Adrenal gland (tissue), 12 donors: Measurements from ENCODE around the gene ELOVL6. TPM values are rescaled to one million over a fixed set of nuclear protein-coding genes. Genes with fewer than 3 reads are reported as not detected.

ENCODE experiments used
- DNase-seq, 7 donors: peaks; one replicate each; pipeline ENCODE4 v3.0.0-alpha.2; 2019 to 2020
- H3K27ac ChIP-seq, 5 donors: fragments of 200-600 bp; sonication (generic) in 4 of 5; 1 replicate in 3 of 5; 2 replicates in 2 of 5; pipeline versions ENCODE4 v1.5.1 to v1.8.0; 2016 to 2020; ENCODE audit warnings: mild to moderate bottlenecking in 1 of 5
- H3K27me3 ChIP-seq: fragments of 200-600 bp; 2 replicates; pipeline ENCODE4 v1.8.0; 2021
- H3K36me3 ChIP-seq, 2 donors: fragments of 200-600 bp; replicated peaks in 1 of 2; 1 replicate in 1 of 2; 2 replicates in 1 of 2; pipeline versions ENCODE4 v1.5.1 to v1.8.0; 2018 to 2022
- H3K4me1 ChIP-seq, 2 donors: fragments of 200-600 bp; replicated peaks in 1 of 2; 1 replicate in 1 of 2; 2 replicates in 1 of 2; pipeline versions ENCODE4 v1.5.1 to v1.8.0; 2018 to 2021
- H3K4me3 ChIP-seq, 4 donors: fragments of 200-600 bp; sonication (generic) in 3 of 4; one replicate each; pipeline ENCODE4 v1.5.1; 2016 to 2018
- H3K9me3 ChIP-seq, 3 donors: fragments of 200-600 bp; sonication (generic) in 1 of 3; replicated peaks in 1 of 3; 1 replicate in 2 of 3; 2 replicates in 1 of 3; pipeline versions ENCODE4 v1.5.1 to v1.8.0; 2016 to 2021
- POLR2A ChIP-seq, 2 donors: fragments of 450-650 bp; IDR thresholded peaks; one replicate each; pipeline ENCODE4 v1.6.1; 2017; ENCODE audit warnings: antibody characterized with exemption in 2 of 2, mild to moderate bottlenecking in 2 of 2, moderate library complexity in 1 of 2
- WGBS, 4 donors: extraction: QIAGEN DNeasy Blood & Tissue Kit in 2 of 4; methylation state at CpG; one replicate each; pipeline versions ENCODE4 v1.1.5 to v1.1.7; 2013 to 2017; 5-methylcytosine and 5-hydroxymethylcytosine counted together
- intact Hi-C, 2 donors: fragments of 100-400 bp; cut with DNase I; formaldehyde crosslinking; loops; one replicate each; pipeline versions ENCODE4 v1.14.1 to v1.15.0; 2022 to 2023
- polyA plus RNA-seq, 3 donors: library from polyadenylated mRNA; stranded (reverse); fragments of 200-250 nt in 2 of 3; fragments of 350-450 nt in 1 of 3; fragmentation: Illumina TruSeq in 1 of 3; extraction: RNeasy Lipid Tissue Mini Kit (QIAGEN cat#74804) in 1 of 3; gene quantifications; one replicate each; pipeline ENCODE4 v1.2.3, GENCODE V29; 2013 to 2014
- total RNA-seq, 9 donors: library from RNA; depleted of rRNA in 4 of 9; stranded (reverse); fragments of >200 nt in 4 of 9; fragments of 120-200 nt in 1 of 9; fragmentation: NEBNext Ultra II Directional in 1 of 9; extraction: Animal tissue kit (Norgen Biotek cat#: 25700) in 1 of 9; gene quantifications; one replicate each; pipeline versions ENCODE4 v1.1.0 to v1.2.4, GENCODE V29; 2013 to 2023
- TF ChIP-seq, protein P1 (sequence below), 6 experiments: fragments of 450-650 bp in 4 of 6; fragments of 200-600 bp in 2 of 6; sonication (generic) in 1 of 6; IDR thresholded peaks; 1 replicate in 5 of 6; 2 replicates in 1 of 6; pipeline versions ENCODE4 v1.5.1 to v1.8.0; 2016 to 2021; ENCODE audit warnings: antibody characterized with exemption in 6 of 6, mild to moderate bottlenecking in 2 of 6, moderate library complexity in 1 of 6
- donor health status: healthy with polysubstance abuse.
- donor health status: Bipolar disorder and iron deficiency.
- donor health status: DM: yes; HTN: yes; CAD: no.
- donor health status: DM: no; HTN: no; CAD: no.
- donor health status: DM: no; HTN: no; CAD: no.
- donor health status: DM: yes; HTN: yes; CAD: no.

ELOVL6 gene
- total and polyA plus RNA-seq, 12 donors, result 2.8 to 68.2 (median 16.4) TPM

DNA sequence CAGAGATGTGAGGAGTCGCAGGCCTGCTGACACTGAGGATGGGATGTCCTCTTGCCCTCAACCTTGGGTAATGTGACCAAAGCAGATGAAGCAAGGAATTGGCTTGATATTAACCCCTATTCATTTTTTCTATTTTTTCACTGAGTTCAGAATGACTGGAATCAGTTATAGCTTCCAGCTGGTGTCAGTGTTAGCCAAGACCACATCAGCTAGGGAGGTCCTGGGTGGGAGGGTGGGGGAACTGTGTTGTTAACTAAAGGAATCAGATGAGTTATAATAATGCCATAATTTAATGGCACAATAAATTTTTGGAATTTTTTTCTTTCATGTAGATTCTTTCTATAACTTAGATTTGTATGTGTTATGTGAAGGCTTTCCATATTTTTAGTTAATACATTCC is 193.9 kb downstream of the ELOVL6 start:
- no peak for TF ChIP-seq POLR2A (IDR thresholded peaks at IDR 0.05)
- TF ChIP-seq, protein P1, sequence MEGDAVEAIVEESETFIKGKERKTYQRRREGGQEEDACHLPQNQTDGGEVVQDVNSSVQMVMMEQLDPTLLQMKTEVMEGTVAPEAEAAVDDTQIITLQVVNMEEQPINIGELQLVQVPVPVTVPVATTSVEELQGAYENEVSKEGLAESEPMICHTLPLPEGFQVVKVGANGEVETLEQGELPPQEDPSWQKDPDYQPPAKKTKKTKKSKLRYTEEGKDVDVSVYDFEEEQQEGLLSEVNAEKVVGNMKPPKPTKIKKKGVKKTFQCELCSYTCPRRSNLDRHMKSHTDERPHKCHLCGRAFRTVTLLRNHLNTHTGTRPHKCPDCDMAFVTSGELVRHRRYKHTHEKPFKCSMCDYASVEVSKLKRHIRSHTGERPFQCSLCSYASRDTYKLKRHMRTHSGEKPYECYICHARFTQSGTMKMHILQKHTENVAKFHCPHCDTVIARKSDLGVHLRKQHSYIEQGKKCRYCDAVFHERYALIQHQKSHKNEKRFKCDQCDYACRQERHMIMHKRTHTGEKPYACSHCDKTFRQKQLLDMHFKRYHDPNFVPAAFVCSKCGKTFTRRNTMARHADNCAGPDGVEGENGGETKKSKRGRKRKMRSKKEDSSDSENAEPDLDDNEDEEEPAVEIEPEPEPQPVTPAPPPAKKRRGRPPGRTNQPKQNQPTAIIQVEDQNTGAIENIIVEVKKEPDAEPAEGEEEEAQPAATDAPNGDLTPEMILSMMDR (IDR thresholded peaks at IDR 0.05), result no peak
- Histone ChIP-seq H3K4me1 (no peaks in the 10 kb centered on the region), H3K27me3 (peaks cover 2% of the 10 kb centered on the region), H3K36me3 (no peaks in the 10 kb centered on the region), H3K9me3 (no peaks in the 10 kb centered on the region), H3K4me3 (no peak overlapping the region), H3K27ac (no peak overlapping the region)
- intact Hi-C loops, result loop anchor here (2.0 to 10.0 kb wide), 3 partner anchors 210 to 513 kb away; no protein-coding TSS in a partner anchor
- 72 to 96% (median 84%) methylated on average over 1 of the region's 1 CpG for WGBS, 4 donors
- no peak for DNase-seq

DNA sequence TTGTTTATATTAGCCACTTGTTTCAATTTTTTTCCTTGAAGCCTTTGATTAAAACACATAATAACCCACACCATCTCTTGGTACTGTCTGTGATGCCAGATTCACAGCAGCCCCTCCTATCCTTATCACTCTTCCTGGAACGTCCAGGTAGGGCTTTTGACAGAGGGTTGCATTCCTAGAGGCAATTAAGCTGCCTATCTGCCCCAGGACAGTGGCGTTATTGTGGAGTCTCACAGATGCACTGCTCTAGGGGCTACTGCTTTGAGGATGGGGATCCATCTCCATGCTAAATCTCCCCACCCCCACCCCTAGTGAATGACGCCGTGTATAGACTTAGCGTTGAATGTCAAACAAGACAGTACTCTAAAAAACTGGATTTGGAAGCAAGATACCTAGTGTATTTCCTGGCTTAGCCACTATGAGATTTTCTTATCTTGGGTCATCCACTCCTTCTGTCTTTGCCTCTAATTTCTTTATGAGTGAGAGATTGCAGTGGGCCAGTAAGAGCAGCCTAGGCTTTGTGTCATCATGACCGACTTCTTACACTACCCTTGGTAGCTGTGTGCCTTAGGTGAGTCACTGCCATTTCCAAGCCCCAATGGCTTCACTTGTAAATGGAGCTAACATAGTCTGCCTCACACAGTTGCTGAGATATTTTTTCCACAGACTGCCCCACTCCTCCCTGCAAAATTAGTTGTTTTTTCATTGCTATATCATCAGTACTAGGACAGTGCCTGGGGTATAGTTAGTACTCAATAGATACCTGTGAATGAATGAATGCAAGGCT is 194.8 kb downstream of the ELOVL6 start:
- Histone ChIP-seq H3K27me3 (peaks cover 2% of the 10 kb centered on the region), H3K9me3 (no peaks in the 10 kb centered on the region), H3K27ac (no peak overlapping the region), H3K4me3 (no peak overlapping the region), H3K4me1 (no peaks in the 10 kb centered on the region), H3K36me3 (no peaks in the 10 kb centered on the region)
- WGBS, 4 donors, result 52 to 59% (median 54%) methylated on average over 6 of the region's 6 CpGs
- intact Hi-C loops, result loop anchor here (2.0 to 10.0 kb wide), 3 partner anchors 211 to 514 kb away; no protein-coding TSS in a partner anchor
- no peak for DNase-seq
- TF ChIP-seq, protein P1 (IDR thresholded peaks at IDR 0.05), result no peak
- TF ChIP-seq POLR2A (IDR thresholded peaks at IDR 0.05), result no peak

DNA sequence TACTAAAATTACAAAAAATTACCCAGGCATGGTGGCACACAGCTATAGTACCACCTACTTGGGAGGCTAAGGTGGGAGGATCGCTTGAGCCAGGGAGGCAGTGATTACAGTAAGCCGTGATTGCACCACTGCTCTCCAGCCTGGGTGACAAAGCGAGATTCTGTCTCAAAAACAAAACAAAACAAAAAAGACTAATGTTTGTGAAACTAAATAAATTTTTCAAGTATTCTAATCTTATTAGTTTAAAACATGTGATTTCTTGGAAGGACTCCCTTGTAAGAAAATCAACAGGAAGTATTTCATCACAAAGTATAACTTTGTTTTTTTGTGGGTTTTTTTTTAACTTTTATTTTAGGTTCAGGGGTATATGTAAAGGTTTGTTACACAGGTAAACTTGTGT is 196.1 kb downstream of the ELOVL6 start:
- Histone ChIP-seq H3K27ac (no peak overlapping the region), H3K9me3 (no peaks in the 10 kb centered on the region), H3K4me1 (no peaks in the 10 kb centered on the region), H3K4me3 (no peak overlapping the region), H3K36me3 (no peaks in the 10 kb centered on the region), H3K27me3 (peaks cover 2% of the 10 kb centered on the region)
- no peak for DNase-seq
- intact Hi-C loops, result loop anchor here (5.0 to 10.0 kb wide), 2 partner anchors 212 to 515 kb away; no protein-coding TSS in a partner anchor
- TF ChIP-seq, protein P1 (IDR thresholded peaks at IDR 0.05), result no peak
- no peak for TF ChIP-seq POLR2A (IDR thresholded peaks at IDR 0.05)
- 62 to 76% (median 71%) methylated on average over 3 of the region's 3 CpGs for WGBS, 4 donors

DNA sequence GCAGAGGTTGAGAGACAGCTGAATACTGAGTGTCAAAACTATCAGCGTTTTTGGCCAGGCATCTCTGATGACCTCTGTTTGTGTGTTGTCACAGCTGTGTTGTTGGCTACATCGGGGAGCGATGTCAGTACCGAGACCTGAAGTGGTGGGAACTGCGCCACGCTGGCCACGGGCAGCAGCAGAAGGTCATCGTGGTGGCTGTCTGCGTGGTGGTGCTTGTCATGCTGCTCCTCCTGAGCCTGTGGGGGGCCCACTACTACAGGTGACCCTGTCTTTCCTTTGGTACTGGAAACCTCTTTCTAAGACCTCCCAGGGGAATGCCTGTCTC is 198.9 kb downstream of the ELOVL6 start:
- WGBS, 4 donors, result 47 to 74% (median 66%) methylated on average over 2 to 9 of the region's 9 CpGs
- no peaks in the 10 kb centered on the region for H3K36me3 ChIP-seq
- no peak for TF ChIP-seq POLR2A (IDR thresholded peaks at IDR 0.05)
- TF ChIP-seq, protein P1 (IDR thresholded peaks at IDR 0.05), result no peak
- no peak overlapping the region for H3K4me3 ChIP-seq
- H3K4me1 ChIP-seq, result no peaks in the 10 kb centered on the region
- intact Hi-C loops, result no loop called here
- H3K9me3 ChIP-seq, result no peaks in the 10 kb centered on the region
- no peak overlapping the region for H3K27ac ChIP-seq
- H3K27me3 ChIP-seq, result peaks cover 2% of the 10 kb centered on the region
- DNase-seq, result no peak
